ENCODE data around the gene HPD. TPM values are rescaled to one million over a fixed set of nuclear protein-coding genes. Genes with fewer than 3 reads are reported as not detected.
A peak's percentile ranks its signal among the peaks of the same experiment; 100 is the strongest.

The HPD gene
- total RNA-seq, 1 donor from 2014 or later: 2.3 TPM

- intact Hi-C loops (cut with DNase I): no loop called here
- ATAC-seq: no peak
- DNase-seq (ENCODE audit: missing footprints): no peak
Measured at GRCh38 chr12:121816925-121817647, 41.6 kb downstream of the HPD start.

DNA sequence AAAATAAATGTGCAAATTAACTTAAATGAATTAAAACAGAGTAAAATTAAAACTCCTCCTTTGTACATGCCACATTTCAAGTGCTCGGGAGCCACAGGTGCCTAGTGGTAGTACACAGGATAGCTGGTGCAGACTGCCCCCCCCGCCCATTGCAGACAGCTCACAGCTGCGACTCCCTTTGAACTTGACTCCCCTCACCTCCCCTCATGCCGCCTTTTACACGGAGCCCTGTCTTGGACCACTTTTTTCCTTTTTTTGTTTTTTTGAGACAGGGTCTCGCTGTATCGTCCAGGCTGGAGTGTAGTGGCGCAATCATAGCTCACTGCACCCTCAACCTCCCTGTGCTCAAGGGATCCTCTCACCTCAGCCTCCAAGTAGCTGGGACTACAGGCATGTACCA is 43.4 kb downstream of the HPD start:
- DNase-seq (ENCODE audit: missing footprints) (no peak), ATAC-seq (no peak)
- intact Hi-C loops (cut with DNase I): no loop called here

- peak; percentile 53 for DNase-seq (ENCODE audit: missing footprints)
Measured at GRCh38 chr12:121814429-121815119, 44.1 kb downstream of the HPD start.

DNA sequence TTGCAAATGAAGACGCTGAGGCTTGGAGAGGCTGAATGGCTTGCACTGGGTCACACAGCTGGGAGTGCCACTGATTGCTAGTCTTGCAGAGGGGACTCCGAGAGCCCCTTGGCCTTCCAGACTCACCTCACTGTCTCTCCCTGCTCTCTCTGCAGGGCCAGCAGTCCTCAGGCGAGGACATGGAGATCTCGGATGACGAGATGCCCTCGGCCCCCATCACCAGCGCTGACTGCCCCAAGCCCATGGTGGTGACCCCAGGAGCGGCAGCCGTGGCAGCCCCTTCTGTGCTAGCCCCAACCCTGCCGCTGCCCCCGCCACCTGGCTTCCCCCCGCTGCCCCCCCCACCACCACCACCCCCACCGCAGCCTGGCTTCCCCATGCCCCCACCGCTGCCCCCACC is 44.7 kb downstream of the HPD start:
- no peak for ATAC-seq
- peak; percentile 41 for DNase-seq (ENCODE audit: missing footprints)
- intact Hi-C loops (cut with DNase I): loop anchor here (2.0 kb wide), 1 partner anchor 37 kb away; no protein-coding TSS in a partner anchor

More at GRCh38 chr12:121814429-121815119, 44.1 kb downstream of the HPD start:
- intact Hi-C loops (cut with DNase I): no loop called here
- ATAC-seq: no peak

- intact Hi-C loops (cut with DNase I): loop anchor here (1.0 to 2.0 kb wide), 2 partner anchors 18 to 36 kb away; no protein-coding TSS in a partner anchor
- DNase-seq (ENCODE audit: missing footprints) (no peak), ATAC-seq (no peak)
Measured at GRCh38 chr12:121812921-121813896, 45.5 kb downstream of the HPD start.

DNA sequence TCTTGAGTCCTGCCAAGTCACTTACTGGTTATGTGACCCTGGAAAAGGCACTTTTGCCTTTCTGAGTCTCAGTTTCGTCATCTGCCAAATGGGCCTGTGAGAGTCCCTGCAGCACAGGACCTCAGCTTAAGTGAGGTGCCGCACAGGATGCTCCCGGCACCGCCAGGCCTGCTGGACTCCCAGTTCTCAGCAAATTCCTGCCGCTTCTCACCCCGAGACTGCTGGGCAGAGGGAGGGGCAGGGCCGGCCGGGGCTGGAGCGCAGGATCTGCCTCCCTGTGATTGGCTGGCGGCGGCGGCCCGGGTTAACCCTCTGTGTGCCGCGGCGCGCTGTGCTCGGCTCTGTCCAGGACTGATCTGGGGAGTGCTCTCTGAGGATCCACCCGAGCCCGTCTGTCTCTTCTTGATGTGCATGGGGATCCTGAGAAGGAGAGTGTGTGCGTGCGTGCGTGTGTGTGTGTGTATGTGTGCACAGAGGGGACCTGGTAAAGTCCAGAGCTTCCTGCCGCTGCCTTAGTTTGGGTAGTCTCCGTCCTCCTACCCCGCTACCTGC is 46.3 kb downstream of the HPD start:
- peak; percentile 90 for DNase-seq (ENCODE audit: missing footprints)
- intact Hi-C loops (cut with DNase I): loop anchor here (1.0 to 2.0 kb wide), 2 partner anchors 17 to 36 kb away; no protein-coding TSS in a partner anchor

GRCh38 chr12:121811434-121812319 is 47.0 kb downstream of the HPD start:
- intact Hi-C loops (cut with DNase I): loop anchor here (1.0 to 2.0 kb wide), 2 partner anchors 16 to 35 kb away; no protein-coding TSS in a partner anchor

More for the DNA sequence above, 46.3 kb downstream of the HPD start:
- peak; percentile 88 for ATAC-seq

GRCh38 chr12:121810833-121811433 is 47.7 kb downstream of the HPD start:
- ATAC-seq (no peak), DNase-seq (ENCODE audit: missing footprints) (no peak)
- intact Hi-C loops (cut with DNase I): no loop called here

More at GRCh38 chr12:121811434-121812319, 47.0 kb downstream of the HPD start:
- DNase-seq (ENCODE audit: missing footprints): peak; percentile 89
- peak; percentile 89 for ATAC-seq

GRCh38 chr12:121810234-121810817 is 48.3 kb downstream of the HPD start:
- intact Hi-C loops (cut with DNase I): no loop called here
- DNase-seq (ENCODE audit: missing footprints) (no peak), ATAC-seq (no peak)

- intact Hi-C loops (cut with DNase I): no loop called here
- DNase-seq (ENCODE audit: missing footprints) (no peak), ATAC-seq (no peak)
Measured at GRCh38 chr12:121809712-121810116, 48.9 kb downstream of the HPD start.

- ATAC-seq: no peak
- intact Hi-C loops (cut with DNase I): no loop called here
- no peak for DNase-seq (ENCODE audit: missing footprints)
Measured at GRCh38 chr12:121808623-121809022, 50.0 kb downstream of the HPD start.

- no peak for ATAC-seq
- intact Hi-C loops (cut with DNase I): no loop called here
- no peak for DNase-seq (ENCODE audit: missing footprints)
Measured at GRCh38 chr12:121807642-121808347, 50.9 kb downstream of the HPD start.

GRCh38 chr12:121806546-121807423 is 51.9 kb downstream of the HPD start:
- no peak for DNase-seq (ENCODE audit: missing footprints)
- ATAC-seq: no peak

GRCh38 chr12:121806009-121806545 is 52.6 kb downstream of the HPD start:
- DNase-seq (ENCODE audit: missing footprints) (no peak), ATAC-seq (no peak)

More at GRCh38 chr12:121806546-121807423, 51.9 kb downstream of the HPD start:
- intact Hi-C loops (cut with DNase I): no loop called here

More at GRCh38 chr12:121806009-121806545, 52.6 kb downstream of the HPD start:
- intact Hi-C loops (cut with DNase I): no loop called here
